ENCODE results near the gene GDPD4.

GDPD4 gene

GRCh38 chr11:77301510-77301909, at the start of gene GDPD4:
TSS of gene GDPD4 (minus strand) at chr11:77301686. CDS start at chr11:77285137, 16,549 bp downstream.
- DNase-seq, result no peak

GRCh38 chr11:77347948-77348347, 46.5 kb upstream of the GDPD4 start:
- no peak for DNase-seq

- no peak for DNase-seq
These were observed 45.6 kb upstream of the GDPD4 start for GRCh38 chr11:77346906-77347603.

GRCh38 chr11:77345621-77346020, 44.1 kb upstream of the GDPD4 start:
- DNase-seq, result no peak

GRCh38 chr11:77340501-77340900, 39.0 kb upstream of the GDPD4 start:
- DNase-seq, result no peak

- no peak for DNase-seq
These were observed 30.8 kb upstream of the GDPD4 start for GRCh38 chr11:77332259-77332658.

GRCh38 chr11:77325159-77325558, 23.7 kb upstream of the GDPD4 start:
- no peak for DNase-seq

GRCh38 chr11:77324508-77324907, 23.0 kb upstream of the GDPD4 start:
- DNase-seq, result no peak

GRCh38 chr11:77322926-77323590, 21.6 kb upstream of the GDPD4 start:
- DNase-seq, result no peak

GRCh38 chr11:77322506-77322905, 21.0 kb upstream of the GDPD4 start:
- no peak for DNase-seq

- no peak for DNase-seq
These were observed 18.9 kb upstream of the GDPD4 start for GRCh38 chr11:77320351-77320750.

- no peak for DNase-seq
These were observed 17.1 kb upstream of the GDPD4 start for GRCh38 chr11:77318600-77318999.

GRCh38 chr11:77316733-77317342, 15.4 kb upstream of the GDPD4 start:
- no peak for DNase-seq

- DNase-seq, result no peak
These were observed 10.6 kb upstream of the GDPD4 start for GRCh38 chr11:77312107-77312506.

- DNase-seq, result no peak
These were observed 10.2 kb upstream of the GDPD4 start for GRCh38 chr11:77311701-77312100.

GRCh38 chr11:77310721-77311120, 9.2 kb upstream of the GDPD4 start:
- no peak for DNase-seq

GRCh38 chr11:77309401-77310085, 8.1 kb upstream of the GDPD4 start:
- no peak for DNase-seq

- DNase-seq, result no peak
These were observed 7.4 kb upstream of the GDPD4 start for GRCh38 chr11:77308838-77309237.

- no peak for DNase-seq
These were observed 1.8 kb upstream of the GDPD4 start for GRCh38 chr11:77303328-77303727.

GRCh38 chr11:77302752-77303151, 1.3 kb upstream of the GDPD4 start:
- DNase-seq, result no peak

GRCh38 chr11:77300695-77301094, 791 bp downstream of the GDPD4 start:
- no peak for DNase-seq

GRCh38 chr11:77300028-77300427, 1.5 kb downstream of the GDPD4 start:
- peak; percentile 39 for DNase-seq

- DNase-seq, result no peak
These were observed 1.9 kb downstream of the GDPD4 start for GRCh38 chr11:77299528-77299993.

GRCh38 chr11:77294040-77294439, 7.4 kb downstream of the GDPD4 start:
- DNase-seq, result no peak
